Vagina (tissue), 2 donors: Measurements from ENCODE around the gene PTPRG.
"Not testable (repeated sequence)": the region's sequence is repeated elsewhere in the genome, so short reads cannot be mapped to it uniquely, and the experiment has no call there.

Source experiments
- POLR2A ChIP-seq, 2 donors: fragments of 450-650 bp; IDR thresholded peaks; one replicate each; pipeline ENCODE4 v1.6.1; 2017; ENCODE audit warnings: antibody characterized with exemption in 2 of 2, mild to moderate bottlenecking in 2 of 2, moderate library complexity in 2 of 2
- POLR2AphosphoS5 ChIP-seq, 2 donors: sonication (generic); formaldehyde crosslinking; IDR thresholded peaks; one replicate each; pipeline ENCODE4 v1.9.0; 2017; ENCODE audit warnings: antibody characterized with exemption in 2 of 2, mild to moderate bottlenecking in 2 of 2, low read depth in 1 of 2; ENCODE audit not compliant: insufficient read depth in 1 of 2
- TF ChIP-seq, protein P1 (sequence below), 3 experiments: fragments of 450-650 bp in 2 of 3; fragments of 200-600 bp in 1 of 3; sonication (generic) in 1 of 3; IDR thresholded peaks; one replicate each; pipeline ENCODE4 v1.5.1; 2017 to 2019; ENCODE audit warnings: antibody characterized with exemption in 3 of 3, mild to moderate bottlenecking in 2 of 3, moderate library complexity in 2 of 3

- not testable (repeated sequence) for TF ChIP-seq POLR2AphosphoS5 (IDR thresholded peaks at IDR 0.05; ENCODE audit: insufficient read depth in 1 of 2, low read depth in 1 of 2); POLR2A (IDR thresholded peaks at IDR 0.05)
- TF ChIP-seq, protein P1, sequence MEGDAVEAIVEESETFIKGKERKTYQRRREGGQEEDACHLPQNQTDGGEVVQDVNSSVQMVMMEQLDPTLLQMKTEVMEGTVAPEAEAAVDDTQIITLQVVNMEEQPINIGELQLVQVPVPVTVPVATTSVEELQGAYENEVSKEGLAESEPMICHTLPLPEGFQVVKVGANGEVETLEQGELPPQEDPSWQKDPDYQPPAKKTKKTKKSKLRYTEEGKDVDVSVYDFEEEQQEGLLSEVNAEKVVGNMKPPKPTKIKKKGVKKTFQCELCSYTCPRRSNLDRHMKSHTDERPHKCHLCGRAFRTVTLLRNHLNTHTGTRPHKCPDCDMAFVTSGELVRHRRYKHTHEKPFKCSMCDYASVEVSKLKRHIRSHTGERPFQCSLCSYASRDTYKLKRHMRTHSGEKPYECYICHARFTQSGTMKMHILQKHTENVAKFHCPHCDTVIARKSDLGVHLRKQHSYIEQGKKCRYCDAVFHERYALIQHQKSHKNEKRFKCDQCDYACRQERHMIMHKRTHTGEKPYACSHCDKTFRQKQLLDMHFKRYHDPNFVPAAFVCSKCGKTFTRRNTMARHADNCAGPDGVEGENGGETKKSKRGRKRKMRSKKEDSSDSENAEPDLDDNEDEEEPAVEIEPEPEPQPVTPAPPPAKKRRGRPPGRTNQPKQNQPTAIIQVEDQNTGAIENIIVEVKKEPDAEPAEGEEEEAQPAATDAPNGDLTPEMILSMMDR (IDR thresholded peaks at IDR 0.05): not testable (repeated sequence)
Observed at GRCh38 chr3:61552704-61553103, 8.7 kb upstream of the PTPRG start.
